ENCODE measurements around the gene HTR3B. TPM values are rescaled to one million over a fixed set of nuclear protein-coding genes. Genes with fewer than 3 reads are reported as not detected.

HTR3B gene
- total and polyA plus RNA-seq, 8 donors = not detected

DNA sequence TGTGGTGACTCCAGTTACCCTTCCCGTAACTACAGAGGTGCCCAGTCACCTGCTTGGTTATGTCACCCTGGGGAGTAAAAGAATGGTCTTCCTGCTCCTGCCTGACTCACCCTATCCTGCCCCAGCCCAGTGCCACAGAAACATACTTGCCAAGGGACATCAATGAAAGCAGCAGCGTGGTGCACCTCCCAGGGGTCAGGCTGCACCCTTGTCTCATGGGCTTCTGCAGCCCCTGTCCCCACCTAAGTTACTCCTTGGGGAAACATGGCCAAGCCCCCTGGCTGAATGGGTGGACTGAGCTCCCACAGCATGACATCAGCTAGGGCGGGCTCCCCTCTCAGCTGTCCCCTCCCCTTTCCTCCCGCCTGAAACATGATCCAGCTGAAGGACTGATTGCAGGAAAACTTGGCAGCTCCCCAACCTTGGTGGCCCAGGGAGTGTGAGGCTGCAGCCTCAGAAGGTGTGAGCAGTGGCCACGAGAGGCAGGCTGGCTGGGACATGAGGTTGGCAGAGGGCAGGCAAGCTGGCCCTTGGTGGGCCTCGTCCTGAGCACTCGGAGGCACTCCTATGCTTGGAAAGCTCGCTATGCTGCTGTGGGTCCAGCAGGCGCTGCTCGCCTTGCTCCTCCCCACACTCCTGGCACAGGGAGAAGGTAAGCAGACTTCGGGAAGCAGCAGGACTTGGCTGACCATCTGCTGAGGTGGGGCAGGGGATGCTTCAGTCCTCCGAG, 70.3 kb downstream of the HTR3B start, which contains the start of gene HTR3A:
HTR3A (plus strand) TSS at position 368 of the 730 bp plus-strand sequence; CDS start at position 586, 218 bp downstream.
- ATAC-seq = peak; percentile 97 to 99 (median 97)

DNA sequence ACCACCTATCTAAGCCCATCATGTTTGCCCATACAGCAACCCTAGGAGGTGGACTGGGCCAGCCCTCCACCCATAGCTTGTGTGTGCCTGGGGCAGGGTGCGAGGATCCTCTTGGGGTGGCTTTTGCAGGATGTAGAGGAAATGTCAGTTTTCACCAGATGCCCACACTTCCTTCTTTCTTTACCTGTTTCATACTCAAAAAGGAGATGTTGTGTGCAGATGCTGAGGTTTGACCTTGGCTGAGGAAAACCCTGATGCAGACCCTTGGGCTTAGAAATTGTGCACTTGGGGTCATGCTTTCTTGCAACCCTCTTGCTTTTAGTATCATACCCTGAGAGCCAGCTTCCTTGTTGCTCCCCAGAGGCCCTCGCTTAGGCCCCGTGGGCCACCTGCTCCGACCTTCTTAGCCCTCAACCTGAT, 72.5 kb downstream of the HTR3B start:
- intact Hi-C loops (cut with DNase I) = no loop called here
- H3K27ac ChIP-seq = no peak overlapping the region
- H3K36me3 ChIP-seq = no peaks in the 10 kb centered on the region
- no peaks in the 10 kb centered on the region for H3K27me3 ChIP-seq
- TF ChIP-seq, protein P1, sequence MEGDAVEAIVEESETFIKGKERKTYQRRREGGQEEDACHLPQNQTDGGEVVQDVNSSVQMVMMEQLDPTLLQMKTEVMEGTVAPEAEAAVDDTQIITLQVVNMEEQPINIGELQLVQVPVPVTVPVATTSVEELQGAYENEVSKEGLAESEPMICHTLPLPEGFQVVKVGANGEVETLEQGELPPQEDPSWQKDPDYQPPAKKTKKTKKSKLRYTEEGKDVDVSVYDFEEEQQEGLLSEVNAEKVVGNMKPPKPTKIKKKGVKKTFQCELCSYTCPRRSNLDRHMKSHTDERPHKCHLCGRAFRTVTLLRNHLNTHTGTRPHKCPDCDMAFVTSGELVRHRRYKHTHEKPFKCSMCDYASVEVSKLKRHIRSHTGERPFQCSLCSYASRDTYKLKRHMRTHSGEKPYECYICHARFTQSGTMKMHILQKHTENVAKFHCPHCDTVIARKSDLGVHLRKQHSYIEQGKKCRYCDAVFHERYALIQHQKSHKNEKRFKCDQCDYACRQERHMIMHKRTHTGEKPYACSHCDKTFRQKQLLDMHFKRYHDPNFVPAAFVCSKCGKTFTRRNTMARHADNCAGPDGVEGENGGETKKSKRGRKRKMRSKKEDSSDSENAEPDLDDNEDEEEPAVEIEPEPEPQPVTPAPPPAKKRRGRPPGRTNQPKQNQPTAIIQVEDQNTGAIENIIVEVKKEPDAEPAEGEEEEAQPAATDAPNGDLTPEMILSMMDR (IDR thresholded peaks at IDR 0.05) = no peak
- peaks cover 0 to 10% (median 3%) of the 10 kb centered on the region in 3 donors for H3K4me1 ChIP-seq
- no peaks in the 10 kb centered on the region for H3K9me3 ChIP-seq
- DNase-seq (no peak), ATAC-seq (no peak), FAIRE-seq (no peak)
- 74 to 82% methylated on average over 4 of the region's 4 CpGs for WGBS, 2 donors
- no peak overlapping the region for H3K4me3 ChIP-seq

More for the DNA sequence above, 70.3 kb downstream of the HTR3B start, which contains the start of gene HTR3A:
- DNase-seq (peak; percentile 89 to 96 (median 92)), FAIRE-seq (no peak)
- TF ChIP-seq, protein P1 (IDR thresholded peaks at IDR 0.05) = no peak
- H3K36me3 ChIP-seq = no peaks in the 10 kb centered on the region
- H3K4me1 ChIP-seq = peaks cover 0 to 10% (median 3%) of the 10 kb centered on the region in 3 donors
- no peaks in the 10 kb centered on the region for H3K9me3 ChIP-seq
- no peaks in the 10 kb centered on the region for H3K27me3 ChIP-seq
- intact Hi-C loops (cut with DNase I) = no loop called here
- WGBS, 2 donors = 10 to 13% methylated on average over 12 of the region's 12 CpGs
- H3K27ac ChIP-seq = peak within 1 kb of the TSS in 1 of 4 donors; percentile 63
- H3K4me3 ChIP-seq = no peak within 1 kb of the TSS

DNA sequence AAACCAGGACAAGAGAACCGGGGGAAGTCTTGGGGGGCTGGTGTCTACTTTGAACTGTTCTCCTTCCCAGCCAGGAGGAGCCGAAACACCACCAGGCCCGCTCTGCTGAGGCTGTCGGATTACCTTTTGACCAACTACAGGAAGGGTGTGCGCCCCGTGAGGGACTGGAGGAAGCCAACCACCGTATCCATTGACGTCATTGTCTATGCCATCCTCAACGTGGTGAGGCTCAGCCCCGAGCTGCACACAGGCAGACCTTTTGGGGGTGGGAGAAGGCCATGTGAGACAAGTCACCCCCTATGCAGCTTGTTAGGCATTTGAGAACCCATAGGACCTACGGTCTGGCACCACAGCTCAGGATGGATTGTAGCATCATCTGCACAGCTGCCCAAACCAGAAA, 73.1 kb downstream of the HTR3B start:
- Histone ChIP-seq H3K4me1 (peaks cover 0 to 10% (median 3%) of the 10 kb centered on the region in 3 donors), H3K36me3 (no peaks in the 10 kb centered on the region), H3K27ac (no peak overlapping the region), H3K9me3 (no peaks in the 10 kb centered on the region), H3K27me3 (no peaks in the 10 kb centered on the region), H3K4me3 (no peak overlapping the region)
- FAIRE-seq = no peak
- ATAC-seq = no peak
- intact Hi-C loops (cut with DNase I) = no loop called here
- TF ChIP-seq, protein P1 (IDR thresholded peaks at IDR 0.05) = no peak
- DNase-seq = no peak
- 75 to 83% methylated on average over 11 of the region's 11 CpGs for WGBS, 2 donors

DNA sequence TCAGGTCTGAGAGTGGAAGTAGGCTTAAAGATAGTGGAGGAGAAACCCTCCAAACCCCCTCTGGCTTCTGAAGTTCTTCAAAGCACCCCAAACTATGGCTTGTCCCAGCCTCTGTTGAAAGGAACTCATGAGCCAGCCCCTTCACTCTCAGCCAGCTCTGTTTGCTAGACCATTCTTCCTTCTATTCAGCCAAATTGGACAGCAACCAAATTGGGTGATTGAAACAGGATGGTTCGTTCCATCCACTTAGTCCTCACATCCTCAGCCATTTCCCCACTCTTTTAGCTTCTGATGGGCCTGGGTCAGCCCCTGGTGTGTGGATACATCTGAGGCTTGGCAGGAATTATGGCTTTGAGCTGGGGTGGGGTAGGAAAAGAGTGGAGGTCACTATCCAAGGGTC, 74.8 kb downstream of the HTR3B start:
- Histone ChIP-seq H3K36me3 (no peaks in the 10 kb centered on the region), H3K4me1 (peaks cover 0 to 7% (median 3%) of the 10 kb centered on the region in 3 donors), H3K4me3 (no peak overlapping the region), H3K27ac (no peak overlapping the region), H3K9me3 (no peaks in the 10 kb centered on the region), H3K27me3 (no peaks in the 10 kb centered on the region)
- no peak for FAIRE-seq
- no peak for ATAC-seq
- DNase-seq = no peak
- 35 to 46% methylated on average over 1 of the region's 1 CpG for WGBS, 2 donors
- TF ChIP-seq, protein P1 (IDR thresholded peaks at IDR 0.05) = no peak
- intact Hi-C loops (cut with DNase I) = no loop called here

DNA sequence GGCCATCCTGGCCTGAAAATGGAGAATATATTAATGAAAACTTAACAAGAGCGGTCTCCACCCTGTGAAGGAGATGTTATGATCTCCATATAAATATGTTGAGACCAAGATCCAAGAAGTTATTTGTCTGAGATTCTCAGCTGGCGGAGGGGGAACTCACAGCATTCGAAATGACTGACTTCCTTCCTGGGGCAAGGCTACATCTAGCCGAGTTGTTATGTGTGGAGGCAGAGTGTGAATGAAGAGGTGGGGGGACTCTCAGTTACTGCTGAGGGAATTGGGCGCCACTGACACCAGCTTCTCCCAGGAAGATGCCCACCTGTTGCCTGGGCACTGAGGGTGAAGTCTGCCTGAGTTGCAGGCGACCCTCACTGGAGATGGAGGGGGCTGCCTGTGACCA, 76.2 kb downstream of the HTR3B start:
- TF ChIP-seq, protein P1 (IDR thresholded peaks at IDR 0.05) = no peak
- intact Hi-C loops (cut with DNase I) = no loop called here
- WGBS, 2 donors = 63% methylated on average over 6 of the region's 6 CpGs
- FAIRE-seq (no peak), ATAC-seq (no peak), DNase-seq (no peak)
- no peaks in the 10 kb centered on the region for H3K9me3 ChIP-seq
- H3K27ac ChIP-seq = no peak overlapping the region
- no peaks in the 10 kb centered on the region for H3K27me3 ChIP-seq
- H3K36me3 ChIP-seq = no peaks in the 10 kb centered on the region
- H3K4me3 ChIP-seq = no peak overlapping the region
- H3K4me1 ChIP-seq = no peaks in the 10 kb centered on the region
